Endothelial cell of hepatic sinusoid (primary cell): ENCODE data around the gene LIMK1.

ENCODE experiments used
- in situ Hi-C: cut with HindIII; loops from 2 replicates; pipeline ENCODE4 v1.10.0; 2017; ENCODE audit warnings: low sequenced_read_pairs

LIMK1 gene

GRCh38 chr7:74053589-74054186, 29.9 kb upstream of the LIMK1 start:
- in situ Hi-C loops = no loop called here

GRCh38 chr7:74056096-74056915, 27.3 kb upstream of the LIMK1 start:
- in situ Hi-C loops = no loop called here

- in situ Hi-C loops = no loop called here
These were observed 26.2 kb upstream of the LIMK1 start for GRCh38 chr7:74057216-74057925.

- in situ Hi-C loops = no loop called here
These were observed 25.6 kb upstream of the LIMK1 start for GRCh38 chr7:74057987-74058386.

- in situ Hi-C loops = no loop called here
These were observed 25.1 kb upstream of the LIMK1 start for GRCh38 chr7:74058486-74058885.

- in situ Hi-C loops = no loop called here
These were observed 24.6 kb upstream of the LIMK1 start for GRCh38 chr7:74059037-74059436.

- in situ Hi-C loops = loop anchor here (10.0 kb wide), 1 partner anchor 125 kb away; no protein-coding TSS in a partner anchor
These were observed 23.7 kb upstream of the LIMK1 start for GRCh38 chr7:74059681-74060588.

- in situ Hi-C loops = loop anchor here (10.0 kb wide), 1 partner anchor 123 kb away; no protein-coding TSS in a partner anchor
These were observed 21.6 kb upstream of the LIMK1 start for GRCh38 chr7:74061840-74062539.

- in situ Hi-C loops = loop anchor here (10.0 kb wide), 1 partner anchor 122 kb away; no protein-coding TSS in a partner anchor
These were observed 20.4 kb upstream of the LIMK1 start for GRCh38 chr7:74063223-74063641.

- in situ Hi-C loops = loop anchor here (10.0 kb wide), 1 partner anchor 121 kb away; no protein-coding TSS in a partner anchor
These were observed 20.0 kb upstream of the LIMK1 start for GRCh38 chr7:74063646-74064045.

- in situ Hi-C loops = loop anchor here (10.0 kb wide), 1 partner anchor 120 kb away; no protein-coding TSS in a partner anchor
These were observed 18.9 kb upstream of the LIMK1 start for GRCh38 chr7:74064696-74065095.

GRCh38 chr7:74066626-74067025, 17.0 kb upstream of the LIMK1 start:
- in situ Hi-C loops = loop anchor here (10.0 kb wide), 1 partner anchor 118 kb away; no protein-coding TSS in a partner anchor

- in situ Hi-C loops = loop anchor here (10.0 kb wide), 1 partner anchor 116 kb away; no protein-coding TSS in a partner anchor
These were observed 15.1 kb upstream of the LIMK1 start for GRCh38 chr7:74068378-74069085.

GRCh38 chr7:74069086-74069541, 14.5 kb upstream of the LIMK1 start:
- in situ Hi-C loops = loop anchor here (10.0 kb wide), 1 partner anchor 116 kb away; no protein-coding TSS in a partner anchor

- in situ Hi-C loops = loop anchor here (10.0 kb wide), 1 partner anchor 115 kb away; no protein-coding TSS in a partner anchor
These were observed 13.6 kb upstream of the LIMK1 start for GRCh38 chr7:74069790-74070618.

- in situ Hi-C loops = no loop called here
These were observed 13.0 kb upstream of the LIMK1 start for GRCh38 chr7:74070619-74070921.

GRCh38 chr7:74071121-74071520, 12.5 kb upstream of the LIMK1 start:
- in situ Hi-C loops = no loop called here

GRCh38 chr7:74074770-74075169, 8.8 kb upstream of the LIMK1 start:
- in situ Hi-C loops = no loop called here
